ENCODE measurements around the gene ST3GAL5. TPM values are rescaled to one million over a fixed set of nuclear protein-coding genes. Genes with fewer than 3 reads are reported as not detected.

Gene ST3GAL5
- polyA plus RNA-seq, 3 donors from 2014 or later, result 15.0 to 20.9 (median 19.9) TPM

GRCh38 chr2:85864654-85865053, 24.1 kb downstream of the ST3GAL5 start:
- no peak overlapping the region for H3K4me3 Mint-ChIP-seq
- peaks cover 0 to 2% (median 2%) of the 10 kb centered on the region in 3 donors for H3K27me3 Mint-ChIP-seq (ENCODE audit: low read depth in 3 of 3)
- H3K4me1 Mint-ChIP-seq, result peaks cover 60 to 67% of the 10 kb centered on the region in 2 donors
- DNase-seq, result no peak
- peak overlapping the region in 3 of 6 donors; percentile 9 to 44 (median 18) for H3K27ac Mint-ChIP-seq
- H3K36me3 Mint-ChIP-seq, result peaks cover 8 to 10% (median 9%) of the 10 kb centered on the region in 3 donors
- no peaks in the 10 kb centered on the region for H3K9me3 Mint-ChIP-seq

DNA sequence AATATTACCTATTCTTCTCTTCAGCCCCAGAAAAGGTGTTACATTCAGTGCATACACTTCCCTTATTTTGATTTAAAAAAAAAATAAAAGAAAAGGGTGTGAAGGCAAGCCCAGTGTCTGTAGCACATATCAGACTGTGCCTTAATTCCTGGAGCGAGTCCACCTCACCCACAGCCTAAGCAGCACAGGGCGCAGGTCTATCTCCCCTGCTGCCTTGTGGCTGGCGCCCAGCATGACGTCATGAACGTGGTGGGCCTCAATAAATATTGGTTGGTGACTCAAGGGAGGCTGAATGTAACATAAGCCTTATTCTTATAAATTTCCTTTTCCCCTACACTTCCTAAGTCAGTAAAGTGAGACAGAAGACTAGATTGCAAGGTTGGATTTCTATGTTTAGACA, 26.4 kb downstream of the ST3GAL5 start:
- H3K9me3 Mint-ChIP-seq, result no peaks in the 10 kb centered on the region
- H3K27me3 Mint-ChIP-seq (ENCODE audit: low read depth in 3 of 3), result peaks cover 0 to 2% (median 2%) of the 10 kb centered on the region in 3 donors
- peak; percentile 52 to 72 (median 55) for DNase-seq
- H3K4me3 Mint-ChIP-seq, result peak overlapping the region in 3 of 5 donors; percentile 38 to 79 (median 40)
- H3K27ac Mint-ChIP-seq, result peak overlapping the region; percentile 81 to 96 (median 88)
- H3K4me1 Mint-ChIP-seq, result peaks cover 59% of the 10 kb centered on the region in 2 donors
- H3K36me3 Mint-ChIP-seq, result peaks cover 15 to 21% (median 16%) of the 10 kb centered on the region in 3 donors

- Mint-ChIP-seq H3K27ac (peak overlapping the region; percentile 81 to 96 (median 88)), H3K36me3 (peaks cover 13 to 21% (median 18%) of the 10 kb centered on the region in 3 donors), H3K4me3 (peak overlapping the region; percentile 21 to 79 (median 34)), H3K27me3 (ENCODE audit: low read depth in 3 of 3) (peaks cover 0 to 2% (median 2%) of the 10 kb centered on the region in 3 donors), H3K4me1 (peaks cover 54 to 58% of the 10 kb centered on the region in 2 donors), H3K9me3 (no peaks in the 10 kb centered on the region)
- no peak for DNase-seq
Measured at GRCh38 chr2:85861650-85862049, 27.1 kb downstream of the ST3GAL5 start.

DNA sequence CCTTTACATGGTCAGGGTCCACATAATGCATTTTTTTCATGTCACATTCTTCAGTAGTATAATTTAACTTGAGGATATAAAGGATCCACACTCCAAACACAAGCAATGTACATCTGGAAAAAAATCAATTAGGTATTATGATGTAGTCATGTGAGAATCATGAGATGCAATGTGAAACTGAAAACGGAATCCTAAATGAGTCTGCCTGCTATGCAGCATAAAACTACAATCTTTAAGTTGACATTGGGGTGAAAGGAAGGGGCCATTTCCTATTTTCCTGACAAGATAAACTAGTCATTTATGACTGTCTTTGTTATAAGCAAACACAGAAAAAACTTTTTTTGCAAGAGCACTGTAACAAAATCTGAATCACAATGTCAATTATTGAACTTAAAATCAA, 27.6 kb downstream of the ST3GAL5 start:
- H3K27me3 Mint-ChIP-seq (ENCODE audit: low read depth in 3 of 3), result peaks cover 0 to 2% (median 0%) of the 10 kb centered on the region in 3 donors
- DNase-seq, result peak; percentile 19 to 39 (median 37)
- peaks cover 50 to 55% of the 10 kb centered on the region in 2 donors for H3K4me1 Mint-ChIP-seq
- peaks cover 15 to 22% (median 18%) of the 10 kb centered on the region in 3 donors for H3K36me3 Mint-ChIP-seq
- H3K27ac Mint-ChIP-seq, result peak overlapping the region; percentile 81 to 96 (median 88)
- no peaks in the 10 kb centered on the region for H3K9me3 Mint-ChIP-seq
- H3K4me3 Mint-ChIP-seq, result peak overlapping the region in 4 of 5 donors; percentile 25 to 79 (median 46)

DNA sequence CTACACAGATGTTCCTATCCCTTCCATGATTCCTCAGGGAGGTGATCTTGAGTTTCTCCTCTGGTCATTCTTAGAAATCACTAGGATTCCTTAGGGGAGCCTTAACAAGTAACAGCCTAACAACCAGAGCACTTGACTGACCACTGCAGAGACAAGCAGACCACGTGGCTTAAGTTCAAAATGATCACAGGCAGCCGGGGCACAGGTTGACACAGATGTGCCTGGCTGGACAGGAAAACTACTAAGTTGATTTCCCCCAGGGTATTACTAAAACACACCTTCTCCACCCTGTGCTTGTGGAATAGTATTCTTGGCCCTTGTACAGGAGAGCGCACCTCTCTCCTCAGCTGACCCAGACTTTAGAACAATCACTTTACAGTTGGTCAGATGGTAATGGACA, 29.9 kb downstream of the ST3GAL5 start:
- peaks cover 0 to 12% (median 4%) of the 10 kb centered on the region in 3 donors for H3K27me3 Mint-ChIP-seq (ENCODE audit: low read depth in 3 of 3)
- H3K27ac Mint-ChIP-seq, result peak overlapping the region in 5 of 6 donors; percentile 8 to 75 (median 68)
- no peak for DNase-seq
- peaks cover 61 to 63% of the 10 kb centered on the region in 2 donors for H3K4me1 Mint-ChIP-seq
- no peak overlapping the region for H3K4me3 Mint-ChIP-seq
- no peaks in the 10 kb centered on the region for H3K9me3 Mint-ChIP-seq
- peaks cover 21 to 36% (median 35%) of the 10 kb centered on the region in 3 donors for H3K36me3 Mint-ChIP-seq

- Mint-ChIP-seq H3K27ac (peak overlapping the region; percentile 97 to 100 (median 100)), H3K4me3 (peak overlapping the region; percentile 3 to 91 (median 87)), H3K36me3 (peaks cover 17 to 33% (median 29%) of the 10 kb centered on the region in 3 donors), H3K4me1 (peaks cover 65 to 67% of the 10 kb centered on the region in 2 donors), H3K9me3 (no peaks in the 10 kb centered on the region), H3K27me3 (ENCODE audit: low read depth in 3 of 3) (peaks cover 10 to 26% (median 22%) of the 10 kb centered on the region in 3 donors)
- no peak for DNase-seq
Measured at GRCh38 chr2:85854897-85855296, 33.9 kb downstream of the ST3GAL5 start.

GRCh38 chr2:85854166-85854509, 34.7 kb downstream of the ST3GAL5 start:
- peaks cover 68 to 69% of the 10 kb centered on the region in 2 donors for H3K4me1 Mint-ChIP-seq

DNA sequence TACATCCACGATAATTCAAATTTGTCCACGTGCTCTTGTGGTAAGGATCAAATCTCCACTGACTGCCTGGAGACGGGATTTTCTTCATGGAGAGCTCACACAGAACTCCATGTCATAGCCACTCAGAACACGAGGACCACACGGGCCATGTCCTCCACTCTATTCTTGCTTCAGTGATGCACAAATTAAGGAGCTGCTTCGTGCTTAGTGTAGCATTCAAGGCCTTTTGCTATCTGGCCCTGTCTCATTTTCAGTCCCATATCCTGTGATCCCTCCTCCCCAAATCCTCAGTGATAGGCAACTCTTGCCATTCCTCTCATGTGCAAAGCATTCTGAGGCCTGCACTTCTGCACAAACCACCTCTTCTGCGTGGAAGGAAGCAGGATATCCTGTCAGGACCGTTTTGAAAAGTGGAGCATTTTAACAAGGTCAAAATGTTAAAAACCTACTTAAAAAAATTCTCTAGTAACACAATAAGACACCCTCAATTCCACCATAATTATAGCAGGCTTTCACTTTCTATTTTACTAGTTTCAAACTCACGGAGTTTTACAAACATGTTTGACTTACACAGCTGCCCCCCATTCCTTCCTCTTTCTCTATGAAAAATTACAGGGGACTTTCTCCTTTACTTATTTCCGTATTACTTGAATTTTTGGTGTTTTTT, 35.2 kb downstream of the ST3GAL5 start:
- DNase-seq, result peak; percentile 73 to 83 (median 77)
- Mint-ChIP-seq H3K4me3 (peak overlapping the region; percentile 84 to 91 (median 87)), H3K27ac (peak overlapping the region; percentile 97 to 100 (median 100)), H3K4me1 (peaks cover 66 to 70% of the 10 kb centered on the region in 2 donors), H3K9me3 (no peaks in the 10 kb centered on the region), H3K36me3 (peaks cover 15 to 30% (median 23%) of the 10 kb centered on the region in 3 donors), H3K27me3 (ENCODE audit: low read depth in 3 of 3) (peaks cover 10 to 26% (median 22%) of the 10 kb centered on the region in 3 donors)

More at GRCh38 chr2:85854166-85854509, 34.7 kb downstream of the ST3GAL5 start:
- H3K9me3 Mint-ChIP-seq, result no peaks in the 10 kb centered on the region
- no peak for DNase-seq
- peaks cover 10 to 26% (median 22%) of the 10 kb centered on the region in 3 donors for H3K27me3 Mint-ChIP-seq (ENCODE audit: low read depth in 3 of 3)
- peak overlapping the region; percentile 97 to 100 (median 100) for H3K27ac Mint-ChIP-seq
- H3K36me3 Mint-ChIP-seq, result peaks cover 19 to 35% (median 23%) of the 10 kb centered on the region in 3 donors
- H3K4me3 Mint-ChIP-seq, result peak overlapping the region; percentile 84 to 91 (median 87)

DNA sequence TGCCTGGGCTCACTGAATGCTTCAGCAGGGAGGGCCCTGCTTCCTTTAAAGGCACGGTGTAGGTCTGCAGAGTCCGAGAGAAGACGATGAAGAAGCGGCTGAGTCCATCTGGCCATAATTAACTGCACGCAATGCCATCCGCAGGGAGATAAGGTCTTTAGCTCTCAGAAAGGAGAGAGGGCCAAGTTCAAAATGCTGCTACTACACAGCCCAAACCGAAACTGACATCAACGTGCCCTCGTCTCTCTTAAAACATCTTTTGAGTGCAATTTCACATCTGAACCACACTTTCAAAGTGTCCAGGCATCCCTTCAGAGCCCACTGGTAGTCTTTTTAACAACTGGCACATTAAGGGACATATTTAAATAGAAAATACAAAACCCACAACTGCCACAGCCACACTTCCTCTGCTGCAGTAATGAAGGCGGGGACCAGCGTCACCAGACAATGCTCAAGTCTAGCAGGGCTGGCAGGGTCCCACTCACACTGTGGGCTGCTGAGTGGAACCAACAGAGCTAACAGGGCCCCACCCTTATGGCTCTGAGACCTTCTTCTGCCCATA, 35.8 kb downstream of the ST3GAL5 start:
- peak overlapping the region; percentile 97 to 100 (median 100) for H3K27ac Mint-ChIP-seq
- peaks cover 15 to 33% (median 29%) of the 10 kb centered on the region in 3 donors for H3K36me3 Mint-ChIP-seq
- peaks cover 66 to 77% of the 10 kb centered on the region in 2 donors for H3K4me1 Mint-ChIP-seq
- H3K4me3 Mint-ChIP-seq, result peak overlapping the region; percentile 84 to 91 (median 87)
- H3K9me3 Mint-ChIP-seq, result no peaks in the 10 kb centered on the region
- peak; percentile 90 to 93 (median 93) for DNase-seq
- H3K27me3 Mint-ChIP-seq (ENCODE audit: low read depth in 3 of 3), result peaks cover 10 to 26% (median 22%) of the 10 kb centered on the region in 3 donors

- H3K36me3 Mint-ChIP-seq, result peaks cover 11 to 28% (median 25%) of the 10 kb centered on the region in 3 donors
Measured at GRCh38 chr2:85852152-85852840, 36.5 kb downstream of the ST3GAL5 start.

GRCh38 chr2:85851253-85852151, 37.3 kb downstream of the ST3GAL5 start:
- Mint-ChIP-seq H3K4me1 (peaks cover 69 to 79% of the 10 kb centered on the region in 2 donors), H3K36me3 (peaks cover 16 to 36% (median 31%) of the 10 kb centered on the region in 3 donors), H3K9me3 (no peaks in the 10 kb centered on the region), H3K4me3 (peak overlapping the region; percentile 84 to 91 (median 87)), H3K27ac (peak overlapping the region; percentile 97 to 100 (median 100)), H3K27me3 (ENCODE audit: low read depth in 3 of 3) (peaks cover 10 to 26% (median 22%) of the 10 kb centered on the region in 3 donors)
- DNase-seq, result peak in 2 of 3 donors; percentile 14 to 38

More at GRCh38 chr2:85852152-85852840, 36.5 kb downstream of the ST3GAL5 start:
- peak overlapping the region; percentile 97 to 100 (median 100) for H3K27ac Mint-ChIP-seq
- H3K27me3 Mint-ChIP-seq (ENCODE audit: low read depth in 3 of 3), result peaks cover 10 to 26% (median 22%) of the 10 kb centered on the region in 3 donors
- no peaks in the 10 kb centered on the region for H3K9me3 Mint-ChIP-seq
- DNase-seq, result no peak
- H3K4me1 Mint-ChIP-seq, result peaks cover 64 to 79% of the 10 kb centered on the region in 2 donors
- H3K4me3 Mint-ChIP-seq, result peak overlapping the region; percentile 84 to 91 (median 87)

DNA sequence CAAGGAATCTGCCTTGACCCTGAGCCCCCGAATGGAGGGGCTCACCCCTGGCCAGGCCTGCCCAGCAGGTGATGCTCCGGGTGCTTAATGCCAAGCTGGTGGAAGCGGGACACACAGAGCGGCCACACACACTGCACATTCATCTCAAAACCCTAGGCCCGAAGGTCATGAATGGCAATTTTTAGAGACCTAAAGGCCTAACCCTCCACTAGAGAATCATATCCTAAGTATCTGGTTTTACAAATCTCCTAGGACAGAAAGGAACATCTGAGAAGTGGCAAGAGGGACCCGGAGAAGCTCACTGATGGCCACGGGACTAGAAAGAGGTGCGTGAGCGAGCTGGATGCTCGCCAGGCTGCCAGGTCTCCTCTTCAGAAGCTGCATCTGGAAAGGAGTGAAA, 38.3 kb downstream of the ST3GAL5 start:
- H3K4me3 Mint-ChIP-seq, result peak overlapping the region in 3 of 5 donors; percentile 30 to 91 (median 53)
- H3K27me3 Mint-ChIP-seq (ENCODE audit: low read depth in 3 of 3), result peaks cover 10 to 26% (median 20%) of the 10 kb centered on the region in 3 donors
- DNase-seq, result no peak
- H3K27ac Mint-ChIP-seq, result peak overlapping the region; percentile 97 to 100 (median 100)
- no peaks in the 10 kb centered on the region for H3K9me3 Mint-ChIP-seq
- peaks cover 70% of the 10 kb centered on the region in 2 donors for H3K4me1 Mint-ChIP-seq
- H3K36me3 Mint-ChIP-seq, result peaks cover 22 to 36% (median 29%) of the 10 kb centered on the region in 3 donors
